ENCODE measurements around the gene OR51B6.
"Not testable (repeated sequence)": the region's sequence is repeated elsewhere in the genome, so short reads cannot be mapped to it uniquely, and the experiment has no call there.

OR51B6 gene

GRCh38 chr11:5348551-5349194 is 2.6 kb upstream of the OR51B6 start:
- Histone ChIP-seq H3K4me1 (ENCODE audit: control insufficient read depth, insufficient read depth, low read length) (no peaks in the 10 kb centered on the region), H3K4me3 (ENCODE audit: low read depth, low read length) (no peak overlapping the region), H3K36me3 (ENCODE audit: control insufficient read depth in 2 of 2, insufficient read depth in 1 of 2, low read length in 2 of 2) (no peaks in the 10 kb centered on the region), H3K27ac (ENCODE audit: extremely low read depth, low read depth, low read length) (no peak overlapping the region), H3K9me3 (ENCODE audit: control insufficient read depth, insufficient read depth, low read depth, low read length) (no peaks in the 10 kb centered on the region)
- no peak for TF ChIP-seq ZNF513 (tag by site-specific recombination; IDR thresholded peaks at IDR 0.05)
- TF ChIP-seq ZBTB17 (tag by site-specific recombination; IDR thresholded peaks at IDR 0.05) = no peak
- TF ChIP-seq ZNF707 (tag by site-specific recombination; IDR thresholded peaks at IDR 0.05) = no peak
- no peak for TF ChIP-seq SP7 (tag by site-specific recombination; IDR thresholded peaks at IDR 0.05)
- TF ChIP-seq ELK4 (IDR thresholded peaks at IDR 0.05; ENCODE audit: borderline replicate concordance, low read depth, low read length) = no peak
- CTCF ChIA-PET = interaction anchor here (0.6 kb wide), 1 partner anchor 8 kb away, joined by 4 read pairs; no protein-coding TSS in a partner anchor
- POLR2A ChIA-PET = no interaction called here

- H3K27ac ChIP-seq (ENCODE audit: extremely low read depth, low read depth, low read length) = no peak overlapping the region
- no peaks in the 10 kb centered on the region for H3K36me3 ChIP-seq (ENCODE audit: control insufficient read depth in 2 of 2, insufficient read depth in 1 of 2, low read length in 2 of 2)
- POLR2A ChIA-PET = no interaction called here
- H3K4me1 ChIP-seq (ENCODE audit: control insufficient read depth, insufficient read depth, low read length) = no peaks in the 10 kb centered on the region
- CTCF ChIA-PET = no interaction called here
- TF ChIP-seq ZNF221 (tag by site-specific recombination; IDR thresholded peaks at IDR 0.05; ENCODE audit: borderline replicate concordance) = no peak
- no peak for TF ChIP-seq ZNF677 (tag by site-specific recombination; IDR thresholded peaks at IDR 0.05)
- TF ChIP-seq ZEB2 (tag by site-specific recombination; IDR thresholded peaks at IDR 0.05) = no peak
- no peak for TF ChIP-seq ZNF121 (tag by site-specific recombination; IDR thresholded peaks at IDR 0.05)
- no peak for TF ChIP-seq ZNF394 (tag by site-specific recombination; IDR thresholded peaks at IDR 0.05; ENCODE audit: borderline replicate concordance)
- TF ChIP-seq ZNF175 (tag by site-specific recombination; IDR thresholded peaks at IDR 0.05) = no peak
- TF ChIP-seq, protein P1, sequence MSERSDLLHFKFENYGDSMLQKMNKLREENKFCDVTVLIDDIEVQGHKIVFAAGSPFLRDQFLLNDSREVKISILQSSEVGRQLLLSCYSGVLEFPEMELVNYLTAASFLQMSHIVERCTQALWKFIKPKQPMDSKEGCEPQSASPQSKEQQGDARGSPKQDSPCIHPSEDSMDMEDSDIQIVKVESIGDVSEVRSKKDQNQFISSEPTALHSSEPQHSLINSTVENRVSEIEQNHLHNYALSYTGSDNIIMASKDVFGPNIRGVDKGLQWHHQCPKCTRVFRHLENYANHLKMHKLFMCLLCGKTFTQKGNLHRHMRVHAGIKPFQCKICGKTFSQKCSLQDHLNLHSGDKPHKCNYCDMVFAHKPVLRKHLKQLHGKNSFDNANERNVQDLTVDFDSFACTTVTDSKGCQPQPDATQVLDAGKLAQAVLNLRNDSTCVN (tag by site-specific recombination; optimal IDR thresholded peaks at IDR 0.05) = no peak
- TF ChIP-seq CTCF (tag by site-specific recombination; IDR thresholded peaks at IDR 0.05) = no peak
- no peak for TF ChIP-seq ZNF174 (tag by site-specific recombination; IDR thresholded peaks at IDR 0.05)
- no peak for TF ChIP-seq HOXC10 (CRISPR knock-in tag; IDR thresholded peaks at IDR 0.05)
- TF ChIP-seq ZNF266 (tag by site-specific recombination; IDR thresholded peaks at IDR 0.05; ENCODE audit: low read depth) = no peak
- TF ChIP-seq ZNF169 (tag by site-specific recombination; IDR thresholded peaks at IDR 0.05) = no peak
- no peak for TF ChIP-seq HOXA7 (CRISPR knock-in tag; IDR thresholded peaks at IDR 0.05; ENCODE audit: borderline replicate concordance)
- no peak for TF ChIP-seq ZNF140 (tag by site-specific recombination; IDR thresholded peaks at IDR 0.05)
- no peak for TF ChIP-seq ZNF211 (tag by site-specific recombination; IDR thresholded peaks at IDR 0.05; ENCODE audit: low read depth)
- no peak for TF ChIP-seq ZXDB (tag by site-specific recombination; IDR thresholded peaks at IDR 0.05)
- no peak for TF ChIP-seq ZNF341 (tag by site-specific recombination; IDR thresholded peaks at IDR 0.05; ENCODE audit: low read depth)
- no peak overlapping the region for H3K4me3 ChIP-seq (ENCODE audit: low read depth, low read length)
- no peaks in the 10 kb centered on the region for H3K9me3 ChIP-seq (ENCODE audit: control insufficient read depth, insufficient read depth, low read depth, low read length)
Measured at GRCh38 chr11:5349550-5349949, 1.8 kb upstream of the OR51B6 start.

GRCh38 chr11:5356031-5356430 is 4.7 kb downstream of the OR51B6 start:
- CTCF ChIA-PET; H3K4me1 ChIP-seq (ENCODE audit: control insufficient read depth, insufficient read depth, low read length); H3K27ac ChIP-seq (ENCODE audit: extremely low read depth, low read depth, low read length); H3K4me3 ChIP-seq (ENCODE audit: low read depth, low read length); H3K9me3 ChIP-seq (ENCODE audit: control insufficient read depth, insufficient read depth, low read depth, low read length); H3K36me3 ChIP-seq (ENCODE audit: control insufficient read depth in 2 of 2, insufficient read depth in 1 of 2, low read length in 2 of 2); POLR2A ChIA-PET: not testable (repeated sequence)
